Thyroid gland (tissue), 4 donors: Measurements from ENCODE around the gene RAB40C.

Experiments
- CTCF ChIP-seq, 6 experiments: fragments of 200-600 bp in 3 of 6; fragments of 450-650 bp in 3 of 6; sonication (generic) in 3 of 6; IDR thresholded peaks; one replicate each; pipeline ENCODE4 v1.5.1; 2016 to 2019; ENCODE audit warnings: antibody characterized with exemption in 6 of 6, mild to moderate bottlenecking in 2 of 6, inconsistent platforms in 1 of 6, moderate library complexity in 1 of 6
- POLR2A ChIP-seq, 2 donors: fragments of 450-650 bp; IDR thresholded peaks; one replicate each; pipeline ENCODE4 v1.6.1; 2017; ENCODE audit warnings: antibody characterized with exemption in 2 of 2, mild to moderate bottlenecking in 2 of 2, moderate library complexity in 1 of 2

- TF ChIP-seq POLR2A (IDR thresholded peaks at IDR 0.05) = peak in 1 of 2 donors; percentile 87
- peak in 2 of 6 experiments; percentile 7 to 9 for TF ChIP-seq CTCF (IDR thresholded peaks at IDR 0.05)
Measured at GRCh38 chr16:588889-589657, 793 bp upstream of the RAB40C start.
